Measurements from ENCODE around the gene NOXO1. TPM values are rescaled to one million over a fixed set of nuclear protein-coding genes. Genes with fewer than 3 reads are reported as not detected.

Gene NOXO1
- total and polyA plus RNA-seq, 2 experiments from 2014 or later = 2.0 to 2.6 TPM

- TF ChIP-seq, protein P1, sequence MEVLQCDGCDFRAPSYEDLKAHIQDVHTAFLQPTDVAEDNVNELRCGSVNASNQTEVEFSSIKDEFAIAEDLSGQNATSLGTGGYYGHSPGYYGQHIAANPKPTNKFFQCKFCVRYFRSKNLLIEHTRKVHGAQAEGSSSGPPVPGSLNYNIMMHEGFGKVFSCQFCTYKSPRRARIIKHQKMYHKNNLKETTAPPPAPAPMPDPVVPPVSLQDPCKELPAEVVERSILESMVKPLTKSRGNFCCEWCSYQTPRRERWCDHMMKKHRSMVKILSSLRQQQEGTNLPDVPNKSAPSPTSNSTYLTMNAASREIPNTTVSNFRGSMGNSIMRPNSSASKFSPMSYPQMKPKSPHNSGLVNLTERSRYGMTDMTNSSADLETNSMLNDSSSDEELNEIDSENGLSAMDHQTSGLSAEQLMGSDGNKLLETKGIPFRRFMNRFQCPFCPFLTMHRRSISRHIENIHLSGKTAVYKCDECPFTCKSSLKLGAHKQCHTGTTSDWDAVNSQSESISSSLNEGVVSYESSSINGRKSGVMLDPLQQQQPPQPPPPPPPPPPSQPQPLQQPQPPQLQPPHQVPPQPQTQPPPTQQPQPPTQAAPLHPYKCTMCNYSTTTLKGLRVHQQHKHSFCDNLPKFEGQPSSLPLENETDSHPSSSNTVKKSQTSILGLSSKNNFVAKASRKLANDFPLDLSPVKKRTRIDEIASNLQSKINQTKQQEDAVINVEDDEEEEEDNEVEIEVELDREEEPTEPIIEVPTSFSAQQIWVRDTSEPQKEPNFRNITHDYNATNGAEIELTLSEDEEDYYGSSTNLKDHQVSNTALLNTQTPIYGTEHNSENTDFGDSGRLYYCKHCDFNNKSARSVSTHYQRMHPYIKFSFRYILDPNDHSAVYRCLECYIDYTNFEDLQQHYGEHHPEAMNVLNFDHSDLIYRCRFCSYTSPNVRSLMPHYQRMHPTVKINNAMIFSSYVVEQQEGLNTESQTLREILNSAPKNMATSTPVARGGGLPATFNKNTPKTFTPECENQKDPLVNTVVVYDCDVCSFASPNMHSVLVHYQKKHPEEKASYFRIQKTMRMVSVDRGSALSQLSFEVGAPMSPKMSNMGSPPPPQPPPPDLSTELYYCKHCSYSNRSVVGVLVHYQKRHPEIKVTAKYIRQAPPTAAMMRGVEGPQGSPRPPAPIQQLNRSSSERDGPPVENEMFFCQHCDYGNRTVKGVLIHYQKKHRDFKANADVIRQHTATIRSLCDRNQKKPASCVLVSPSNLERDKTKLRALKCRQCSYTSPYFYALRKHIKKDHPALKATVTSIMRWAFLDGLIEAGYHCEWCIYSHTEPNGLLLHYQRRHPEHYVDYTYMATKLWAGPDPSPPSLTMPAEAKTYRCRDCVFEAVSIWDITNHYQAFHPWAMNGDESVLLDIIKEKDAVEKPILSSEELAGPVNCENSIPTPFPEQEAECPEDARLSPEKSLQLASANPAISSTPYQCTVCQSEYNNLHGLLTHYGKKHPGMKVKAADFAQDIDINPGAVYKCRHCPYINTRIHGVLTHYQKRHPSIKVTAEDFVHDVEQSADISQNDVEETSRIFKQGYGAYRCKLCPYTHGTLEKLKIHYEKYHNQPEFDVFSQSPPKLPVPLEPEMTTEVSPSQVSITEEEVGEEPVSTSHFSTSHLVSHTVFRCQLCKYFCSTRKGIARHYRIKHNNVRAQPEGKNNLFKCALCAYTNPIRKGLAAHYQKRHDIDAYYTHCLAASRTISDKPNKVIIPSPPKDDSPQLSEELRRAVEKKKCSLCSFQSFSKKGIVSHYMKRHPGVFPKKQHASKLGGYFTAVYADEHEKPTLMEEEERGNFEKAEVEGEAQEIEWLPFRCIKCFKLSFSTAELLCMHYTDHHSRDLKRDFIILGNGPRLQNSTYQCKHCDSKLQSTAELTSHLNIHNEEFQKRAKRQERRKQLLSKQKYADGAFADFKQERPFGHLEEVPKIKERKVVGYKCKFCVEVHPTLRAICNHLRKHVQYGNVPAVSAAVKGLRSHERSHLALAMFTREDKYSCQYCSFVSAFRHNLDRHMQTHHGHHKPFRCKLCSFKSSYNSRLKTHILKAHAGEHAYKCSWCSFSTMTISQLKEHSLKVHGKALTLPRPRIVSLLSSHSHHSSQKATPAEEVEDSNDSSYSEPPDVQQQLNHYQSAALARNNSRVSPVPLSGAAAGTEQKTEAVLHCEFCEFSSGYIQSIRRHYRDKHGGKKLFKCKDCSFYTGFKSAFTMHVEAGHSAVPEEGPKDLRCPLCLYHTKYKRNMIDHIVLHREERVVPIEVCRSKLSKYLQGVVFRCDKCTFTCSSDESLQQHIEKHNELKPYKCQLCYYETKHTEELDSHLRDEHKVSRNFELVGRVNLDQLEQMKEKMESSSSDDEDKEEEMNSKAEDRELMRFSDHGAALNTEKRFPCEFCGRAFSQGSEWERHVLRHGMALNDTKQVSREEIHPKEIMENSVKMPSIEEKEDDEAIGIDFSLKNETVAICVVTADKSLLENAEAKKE (CRISPR knock-in tag; IDR thresholded peaks at IDR 0.05) = no peak
- TF ChIP-seq, protein P2, sequence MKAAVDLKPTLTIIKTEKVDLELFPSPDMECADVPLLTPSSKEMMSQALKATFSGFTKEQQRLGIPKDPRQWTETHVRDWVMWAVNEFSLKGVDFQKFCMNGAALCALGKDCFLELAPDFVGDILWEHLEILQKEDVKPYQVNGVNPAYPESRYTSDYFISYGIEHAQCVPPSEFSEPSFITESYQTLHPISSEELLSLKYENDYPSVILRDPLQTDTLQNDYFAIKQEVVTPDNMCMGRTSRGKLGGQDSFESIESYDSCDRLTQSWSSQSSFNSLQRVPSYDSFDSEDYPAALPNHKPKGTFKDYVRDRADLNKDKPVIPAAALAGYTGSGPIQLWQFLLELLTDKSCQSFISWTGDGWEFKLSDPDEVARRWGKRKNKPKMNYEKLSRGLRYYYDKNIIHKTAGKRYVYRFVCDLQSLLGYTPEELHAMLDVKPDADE (IDR thresholded peaks at IDR 0.05) = no peak
Measured at GRCh38 chr16:1950559-1950958, 30.7 kb downstream of the NOXO1 start (continued).

DNA sequence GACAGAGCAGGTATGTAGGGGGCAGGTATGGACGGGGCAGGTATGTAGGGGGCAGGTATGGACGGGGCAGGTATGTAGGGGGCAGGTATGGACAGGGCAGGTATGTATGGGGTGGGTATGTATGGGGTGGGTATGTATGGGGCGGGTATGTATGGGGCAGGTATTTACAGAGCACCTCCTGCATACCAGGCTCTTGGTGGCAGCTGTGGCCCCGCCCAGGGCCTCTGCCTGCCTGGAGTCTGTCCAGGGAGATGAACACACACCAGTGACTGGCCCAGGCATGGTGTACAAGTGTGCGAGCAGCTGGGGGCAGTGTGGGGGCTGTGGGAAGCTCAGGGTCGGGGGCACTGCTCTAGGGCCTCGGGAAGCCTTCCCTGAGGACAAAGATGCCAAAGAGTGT lies 31.2 kb downstream of the NOXO1 start:
- Mint-ChIP-seq H3K4me1 (no peaks in the 10 kb centered on the region; the same call in 2 of the 3 replicates), H3K4me3 (no peak overlapping the region), H3K27me3 (ENCODE audit: insufficient read depth, low read depth, poor library complexity) (peaks cover 3% of the 10 kb centered on the region), H3K27ac (no peak overlapping the region), H3K36me3 (ENCODE audit: low read depth) (no peaks in the 10 kb centered on the region), H3K9me3 (no peaks in the 10 kb centered on the region)
- no peak for ATAC-seq
- no peak overlapping the region for H2AFZ ChIP-seq
- no peaks in the 10 kb centered on the region for H4K20me1 ChIP-seq (replicated peaks; ENCODE audit: insufficient read depth)
- H3K4me1 ChIP-seq (ENCODE audit: insufficient read depth) = no peaks in the 10 kb centered on the region
- no peak overlapping the region for H3K4me3 ChIP-seq
- no peaks in the 10 kb centered on the region for H3K79me2 ChIP-seq (replicated peaks; ENCODE audit: insufficient read depth)
- TF ChIP-seq EZH2 (IDR thresholded peaks at IDR 0.05; ENCODE audit: low read depth, unreplicated experiment) = no peak
- TF ChIP-seq, protein P2 (IDR thresholded peaks at IDR 0.05) = no peak
- TF ChIP-seq, protein P1 (CRISPR knock-in tag; IDR thresholded peaks at IDR 0.05) = no peak
- no peak for TF ChIP-seq CREB1 (CRISPR knock-in tag; IDR thresholded peaks at IDR 0.05; ENCODE audit: low read depth)
- TF ChIP-seq ZNF331 (CRISPR knock-in tag; IDR thresholded peaks at IDR 0.05; ENCODE audit: low read depth) = no peak
- H3K27me3 ChIP-seq (ENCODE audit: insufficient read depth) = no peaks in the 10 kb centered on the region
- no peak for DNase-seq (ENCODE audit: low spot score)
- H3K4me2 ChIP-seq = no peak overlapping the region
- no peaks in the 10 kb centered on the region for H3K36me3 ChIP-seq (ENCODE audit: insufficient read depth)
- no peaks in the 10 kb centered on the region for H3F3A ChIP-seq (replicated peaks; ENCODE audit: low read depth)
- H3K27ac ChIP-seq (ENCODE audit: low read depth) = no peak overlapping the region
- no peaks in the 10 kb centered on the region for H3K9me2 ChIP-seq (ENCODE audit: insufficient read depth)

Data from GM23338 (cell line).